Measurements from ENCODE around the gene WFIKKN2.

The WFIKKN2 gene

DNA sequence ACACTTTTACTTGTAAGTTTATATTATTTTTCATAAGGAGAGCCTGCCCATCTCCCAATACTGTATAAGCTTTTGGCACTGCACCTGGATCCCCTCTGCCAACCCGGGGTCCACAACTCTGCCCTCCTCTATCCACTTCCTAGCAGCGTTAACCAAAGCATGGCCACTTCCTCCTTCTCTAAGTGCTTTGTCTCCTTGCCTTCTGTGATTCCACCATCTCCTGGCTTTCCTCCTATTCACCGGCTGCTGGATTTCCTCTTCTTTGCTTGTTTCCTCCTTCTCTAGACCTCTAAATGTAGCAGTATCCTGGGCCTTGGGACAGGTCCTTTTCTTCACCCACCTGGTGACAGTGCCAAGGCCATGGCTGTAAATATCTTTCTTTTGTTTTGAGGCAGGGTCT, 20.0 kb upstream of the WFIKKN2 start:
- Histone ChIP-seq H3K4me3 (no peak overlapping the region), H3K9me3 (no peaks in the 10 kb centered on the region), H3K4me1 (peaks cover 0 to 8% (median 3%) of the 10 kb centered on the region in 4 donors), H3K27me3 (peaks cover 0 to 18% of the 10 kb centered on the region in 2 donors), H3K36me3 (no peaks in the 10 kb centered on the region), H3K27ac (no peak overlapping the region)
- no peak for DNase-seq
- TF ChIP-seq, protein P1, sequence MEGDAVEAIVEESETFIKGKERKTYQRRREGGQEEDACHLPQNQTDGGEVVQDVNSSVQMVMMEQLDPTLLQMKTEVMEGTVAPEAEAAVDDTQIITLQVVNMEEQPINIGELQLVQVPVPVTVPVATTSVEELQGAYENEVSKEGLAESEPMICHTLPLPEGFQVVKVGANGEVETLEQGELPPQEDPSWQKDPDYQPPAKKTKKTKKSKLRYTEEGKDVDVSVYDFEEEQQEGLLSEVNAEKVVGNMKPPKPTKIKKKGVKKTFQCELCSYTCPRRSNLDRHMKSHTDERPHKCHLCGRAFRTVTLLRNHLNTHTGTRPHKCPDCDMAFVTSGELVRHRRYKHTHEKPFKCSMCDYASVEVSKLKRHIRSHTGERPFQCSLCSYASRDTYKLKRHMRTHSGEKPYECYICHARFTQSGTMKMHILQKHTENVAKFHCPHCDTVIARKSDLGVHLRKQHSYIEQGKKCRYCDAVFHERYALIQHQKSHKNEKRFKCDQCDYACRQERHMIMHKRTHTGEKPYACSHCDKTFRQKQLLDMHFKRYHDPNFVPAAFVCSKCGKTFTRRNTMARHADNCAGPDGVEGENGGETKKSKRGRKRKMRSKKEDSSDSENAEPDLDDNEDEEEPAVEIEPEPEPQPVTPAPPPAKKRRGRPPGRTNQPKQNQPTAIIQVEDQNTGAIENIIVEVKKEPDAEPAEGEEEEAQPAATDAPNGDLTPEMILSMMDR (IDR thresholded peaks at IDR 0.05), result no peak
- intact Hi-C loops (cut with DNase I; ENCODE audit: low total_unique reads), result no loop called here

DNA sequence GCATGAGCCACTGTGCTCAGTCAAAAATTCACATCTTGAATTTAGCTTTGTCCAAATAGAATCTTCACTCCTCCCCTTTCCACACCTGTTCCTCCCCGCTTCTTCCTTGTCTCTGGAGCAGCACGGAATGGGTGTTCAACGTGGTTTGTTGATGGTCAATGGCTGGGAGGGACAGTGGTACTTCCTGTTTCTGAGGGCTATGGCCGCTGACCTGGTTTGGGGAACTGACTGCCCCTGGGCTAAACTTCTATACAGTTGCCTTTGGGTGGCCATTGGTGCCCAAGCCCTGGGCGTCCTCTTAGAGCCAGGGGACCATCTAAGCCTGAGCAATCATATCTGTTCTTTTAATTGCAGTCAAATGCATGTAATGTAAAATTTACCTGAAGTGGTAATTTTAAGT, 19.1 kb upstream of the WFIKKN2 start:
- TF ChIP-seq, protein P1 (IDR thresholded peaks at IDR 0.05), result no peak
- no peaks in the 10 kb centered on the region for H3K9me3 ChIP-seq
- H3K4me3 ChIP-seq, result no peak overlapping the region
- no peaks in the 10 kb centered on the region for H3K36me3 ChIP-seq
- intact Hi-C loops (cut with DNase I; ENCODE audit: low total_unique reads), result no loop called here
- DNase-seq, result no peak
- H3K4me1 ChIP-seq, result peaks cover 0 to 8% (median 3%) of the 10 kb centered on the region in 4 donors
- peaks cover 0 to 18% of the 10 kb centered on the region in 2 donors for H3K27me3 ChIP-seq
- H3K27ac ChIP-seq, result no peak overlapping the region

DNA sequence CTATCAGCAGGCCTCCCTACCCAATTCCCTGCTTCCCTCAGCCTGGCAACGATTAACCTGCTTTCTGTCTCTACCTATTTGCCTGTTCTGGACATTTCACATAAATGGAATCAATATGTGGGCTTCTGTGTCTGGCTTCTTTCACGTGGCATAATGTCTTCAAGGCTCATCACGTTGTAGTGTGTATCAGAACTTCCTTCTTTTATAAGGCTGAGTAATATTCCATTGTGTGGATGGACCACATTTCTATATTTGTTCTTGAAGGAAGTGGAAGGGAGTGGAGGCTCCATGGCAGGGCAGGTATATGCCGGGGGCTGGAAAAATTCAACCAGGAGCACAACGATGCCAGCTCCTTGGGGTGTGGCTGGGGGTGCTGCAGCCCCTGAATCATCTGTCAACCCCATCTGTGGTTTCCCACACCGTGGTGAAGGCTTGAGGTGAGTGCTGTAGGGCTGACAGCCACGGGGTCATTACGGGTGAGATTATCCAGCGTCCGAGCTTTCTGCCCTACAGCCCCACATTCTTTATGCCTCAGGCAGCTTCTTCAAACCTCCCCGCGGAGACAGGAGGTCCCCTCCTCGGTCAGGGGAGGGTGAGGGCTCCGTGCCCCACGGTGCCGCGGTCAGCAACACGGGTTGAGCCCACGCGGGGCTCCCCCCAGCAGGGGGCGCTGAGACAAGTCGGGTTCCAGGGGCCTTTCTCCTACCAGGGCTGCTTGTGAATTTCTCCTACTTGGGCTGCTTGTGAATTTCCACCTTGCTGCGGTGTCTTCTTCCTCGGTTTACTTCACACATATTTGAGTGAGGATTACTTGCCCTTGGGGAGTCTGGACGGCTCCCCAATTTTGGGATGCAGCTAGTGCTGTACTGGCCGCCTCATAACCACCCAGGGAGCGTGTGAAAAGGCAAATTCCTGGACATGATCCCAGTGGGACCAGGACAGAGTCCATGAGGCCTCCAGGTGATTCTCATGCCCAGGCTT, 18.3 kb upstream of the WFIKKN2 start:
- Histone ChIP-seq H3K27me3 (peaks cover 0 to 18% of the 10 kb centered on the region in 2 donors), H3K4me3 (no peak overlapping the region), H3K27ac (no peak overlapping the region), H3K36me3 (no peaks in the 10 kb centered on the region), H3K9me3 (no peaks in the 10 kb centered on the region), H3K4me1 (peaks cover 0 to 8% (median 3%) of the 10 kb centered on the region in 4 donors)
- TF ChIP-seq, protein P1 (IDR thresholded peaks at IDR 0.05), result peak; percentile 55 to 71
- intact Hi-C loops (cut with DNase I; ENCODE audit: low total_unique reads), result no loop called here
- DNase-seq, result no peak

GRCh38 chr17:50817838-50818237, 17.5 kb upstream of the WFIKKN2 start:
- Histone ChIP-seq H3K4me1 (peaks cover 0 to 8% (median 3%) of the 10 kb centered on the region in 4 donors), H3K27ac (no peak overlapping the region), H3K36me3 (no peaks in the 10 kb centered on the region), H3K27me3 (peaks cover 0 to 18% of the 10 kb centered on the region in 2 donors), H3K4me3 (no peak overlapping the region), H3K9me3 (no peaks in the 10 kb centered on the region)
- TF ChIP-seq, protein P1 (IDR thresholded peaks at IDR 0.05), result no peak
- DNase-seq, result no peak
- intact Hi-C loops (cut with DNase I; ENCODE audit: low total_unique reads), result no loop called here

GRCh38 chr17:50818261-50818660, 17.1 kb upstream of the WFIKKN2 start:
- Histone ChIP-seq H3K4me1 (peaks cover 0 to 8% (median 3%) of the 10 kb centered on the region in 4 donors), H3K4me3 (no peak overlapping the region), H3K27me3 (peaks cover 0 to 18% of the 10 kb centered on the region in 2 donors), H3K9me3 (no peaks in the 10 kb centered on the region), H3K36me3 (no peaks in the 10 kb centered on the region), H3K27ac (no peak overlapping the region)
- TF ChIP-seq, protein P1 (IDR thresholded peaks at IDR 0.05), result no peak
- intact Hi-C loops (cut with DNase I; ENCODE audit: low total_unique reads), result no loop called here
- no peak for DNase-seq
